Measurements from ENCODE around the gene BICDL2.
"Not testable (repeated sequence)": the region's sequence is repeated elsewhere in the genome, so short reads cannot be mapped to it uniquely, and the experiment has no call there.

BICDL2 gene

DNA sequence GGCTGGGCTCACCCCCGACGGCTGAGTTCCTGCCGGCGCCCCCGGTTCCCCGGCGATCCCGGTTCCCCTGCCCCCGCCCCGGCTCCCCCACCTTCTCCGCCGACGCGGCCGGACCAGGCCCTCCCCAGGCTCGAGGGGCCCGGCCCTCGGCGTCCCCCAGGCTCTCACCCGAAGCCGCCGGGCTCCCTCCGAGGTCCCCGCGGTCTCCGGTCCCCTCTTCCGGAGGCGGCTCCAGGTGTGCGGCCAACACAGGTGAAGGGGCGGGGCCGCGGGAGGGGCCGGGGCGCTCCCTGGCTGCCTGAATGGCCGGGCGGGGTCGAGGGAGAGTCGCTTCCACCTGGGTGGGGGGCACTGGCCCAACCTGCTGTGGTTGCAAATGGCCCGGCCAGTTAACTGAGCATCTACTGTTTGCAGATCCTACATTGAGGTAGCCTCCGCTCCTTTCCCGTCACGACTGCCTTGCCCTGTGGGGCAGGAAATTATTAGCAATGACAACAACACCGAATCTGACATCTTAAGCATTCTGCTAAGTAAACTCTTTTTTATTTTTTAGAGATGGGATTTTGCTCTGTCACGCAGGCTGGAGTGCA, at the start of gene BICDL2:
BICDL2 (minus strand) TSS at position 219 of the 590 bp plus-strand sequence. CDS start 1,448 bp downstream, outside the sequence.
- no peak for DNase-seq

DNA sequence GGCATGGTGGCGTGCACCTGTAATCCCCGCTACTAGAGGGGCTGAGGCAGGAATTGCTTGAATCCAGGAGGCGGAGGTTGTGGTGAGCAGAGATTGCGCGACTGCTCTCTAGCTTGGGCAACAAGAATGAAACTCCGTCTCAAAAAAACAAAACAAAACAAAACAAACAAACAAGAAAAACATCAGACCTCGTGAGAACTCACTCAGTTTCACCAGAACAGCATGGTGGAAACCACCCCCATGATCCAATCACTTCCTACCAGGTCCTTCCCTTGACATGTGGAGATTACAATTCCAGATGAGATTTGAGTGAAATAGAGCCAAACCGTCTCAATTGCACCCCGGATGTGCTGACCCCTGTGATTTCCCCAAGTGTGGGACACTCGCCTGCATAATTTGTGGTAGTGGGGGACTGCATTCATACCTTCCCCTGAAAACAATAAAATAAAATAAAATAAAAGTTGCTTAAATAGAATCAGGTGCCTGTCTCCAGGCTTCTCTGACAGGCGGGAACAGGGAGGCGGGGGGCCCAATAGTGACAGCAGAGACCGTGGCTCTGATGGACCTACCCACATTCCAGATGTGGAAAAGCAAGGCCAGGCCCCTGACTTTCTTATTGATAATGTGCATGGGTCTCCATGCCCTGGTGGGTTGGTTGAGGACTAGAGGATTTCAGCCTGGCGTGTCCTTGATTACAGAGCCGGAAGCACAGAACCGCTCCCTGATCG, 49.3 kb upstream of the BICDL2 start:
- DNase-seq: no peak

DNA sequence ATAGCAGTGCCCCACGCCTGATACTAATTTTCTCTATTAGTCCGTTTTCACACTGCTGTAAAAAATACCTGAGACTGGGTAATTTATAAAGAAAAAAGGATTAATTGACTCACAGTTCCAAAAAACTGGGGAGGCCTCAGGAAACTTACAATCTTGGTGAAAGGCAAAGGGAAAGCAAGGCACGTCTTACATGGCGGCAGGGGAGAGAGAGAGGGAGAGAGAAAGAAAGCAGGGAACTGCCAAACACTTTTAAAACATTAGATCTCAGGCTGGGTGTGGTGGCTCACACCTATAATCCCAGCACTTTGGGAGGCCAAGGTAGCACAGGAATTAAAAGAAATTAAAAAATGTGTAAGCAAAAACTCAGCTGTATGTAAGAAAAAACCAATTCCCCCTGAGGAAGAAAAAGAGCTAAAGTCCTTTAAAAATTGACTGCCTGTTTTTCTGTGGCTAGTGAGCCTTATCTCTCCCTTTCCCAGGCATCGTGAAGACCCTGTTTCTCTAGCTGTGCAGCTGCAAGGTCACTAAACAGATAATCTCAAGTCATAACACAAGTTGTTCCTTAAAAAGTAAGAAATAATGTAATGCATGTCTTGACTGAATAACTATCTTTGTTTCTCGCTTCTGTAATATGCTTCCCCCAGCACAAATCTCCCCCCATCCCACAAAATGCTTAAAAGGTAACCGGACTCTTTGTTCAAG, 48.4 kb upstream of the BICDL2 start:
- DNase-seq: no peak

- DNase-seq: no peak
Measured at GRCh38 chr16:3084491-3084890, 47.7 kb upstream of the BICDL2 start.

- not testable (repeated sequence) for DNase-seq
Measured at GRCh38 chr16:3083408-3083807, 46.7 kb upstream of the BICDL2 start.

DNA sequence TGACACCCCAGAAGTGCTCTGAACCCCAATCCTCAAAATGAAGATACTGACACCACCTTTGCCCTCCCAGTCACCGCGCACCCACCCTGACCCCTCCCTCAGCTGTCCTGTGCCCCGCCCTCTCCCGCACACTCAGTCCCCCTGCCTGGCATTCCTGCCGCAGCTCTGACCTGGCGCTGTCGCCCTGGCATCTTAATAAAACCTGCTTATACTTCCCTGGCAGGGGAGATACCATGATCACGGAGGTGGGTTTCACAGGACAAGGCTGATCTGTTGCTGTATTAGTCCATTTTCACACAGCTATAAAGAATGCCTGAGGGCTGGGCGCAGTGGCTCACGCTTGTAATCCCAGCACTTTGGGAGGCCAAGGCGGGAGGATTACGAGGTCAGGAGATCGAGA, 45.2 kb upstream of the BICDL2 start:
- not testable (repeated sequence) for DNase-seq

- DNase-seq: no peak
Measured at GRCh38 chr16:3080024-3080423, 43.3 kb upstream of the BICDL2 start.

- no peak for DNase-seq
Measured at GRCh38 chr16:3076577-3076976, 39.8 kb upstream of the BICDL2 start.

GRCh38 chr16:3075946-3076345, 39.2 kb upstream of the BICDL2 start:
- not testable (repeated sequence) for DNase-seq

DNA sequence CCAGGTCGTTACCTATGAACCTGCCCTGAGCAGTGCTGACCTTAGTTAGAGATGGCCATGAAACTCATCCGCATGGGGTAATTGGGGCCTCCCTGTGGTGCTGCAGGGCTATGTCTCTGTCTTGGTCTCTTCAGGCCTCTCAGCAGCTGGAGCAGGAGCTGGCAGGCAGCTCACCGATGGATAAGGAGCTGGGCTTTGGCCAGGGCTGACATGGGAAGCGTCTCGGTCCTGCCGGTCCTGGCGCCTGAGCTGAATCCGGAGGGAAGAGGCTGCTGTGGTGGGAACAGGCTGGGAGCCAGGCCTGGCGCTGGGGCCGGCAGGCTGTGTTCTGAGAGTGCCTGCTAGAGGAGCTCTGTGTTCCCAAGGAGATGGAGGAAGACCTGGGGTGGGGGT, 38.8 kb upstream of the BICDL2 start:
- DNase-seq: no peak

GRCh38 chr16:3074860-3075522, 38.2 kb upstream of the BICDL2 start:
- no peak for DNase-seq

- DNase-seq: no peak
Measured at GRCh38 chr16:3073448-3073847, 36.7 kb upstream of the BICDL2 start.

GRCh38 chr16:3072576-3073263, 36.0 kb upstream of the BICDL2 start:
- not testable (repeated sequence) for DNase-seq

DNA sequence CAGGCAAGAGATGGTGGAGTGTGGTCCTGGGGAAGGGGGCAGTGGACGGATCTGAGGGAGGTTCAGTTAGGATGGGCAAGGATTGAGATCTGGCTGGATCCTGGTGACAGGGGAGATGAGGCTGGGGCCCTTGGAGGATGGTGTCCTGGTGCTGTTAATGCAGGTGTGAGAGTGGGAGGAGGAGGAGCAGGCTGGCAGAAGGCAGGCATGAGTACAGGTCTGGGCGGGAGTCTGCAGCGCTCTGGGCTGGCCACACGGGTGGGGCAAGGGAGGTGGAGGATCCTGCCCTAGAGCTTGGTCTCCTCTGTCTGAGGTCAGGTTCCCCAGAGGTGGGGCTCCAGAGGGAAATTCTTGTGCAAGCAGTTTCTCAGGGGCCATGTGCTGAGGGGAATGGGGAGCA, 35.4 kb upstream of the BICDL2 start:
- DNase-seq: not testable (repeated sequence)

DNA sequence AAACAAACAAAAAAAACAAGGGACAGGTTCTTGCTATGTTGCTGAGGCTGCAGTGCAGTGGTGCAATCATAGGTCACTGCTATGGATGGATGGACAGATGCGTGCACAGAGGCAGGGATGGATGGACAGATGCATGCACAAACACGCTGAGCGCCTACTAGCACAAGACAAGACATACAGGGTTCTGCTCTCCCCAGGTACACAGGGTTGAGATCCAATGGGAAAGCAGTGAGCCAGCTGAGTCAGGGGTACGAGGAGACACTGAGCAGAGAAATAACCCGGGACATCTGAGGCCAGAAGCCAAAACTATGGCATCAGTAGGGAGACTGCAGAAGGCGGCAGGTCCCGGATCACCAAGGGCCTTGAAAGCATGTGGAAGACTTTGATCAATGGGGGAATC, 34.9 kb upstream of the BICDL2 start:
- no peak for DNase-seq

DNA sequence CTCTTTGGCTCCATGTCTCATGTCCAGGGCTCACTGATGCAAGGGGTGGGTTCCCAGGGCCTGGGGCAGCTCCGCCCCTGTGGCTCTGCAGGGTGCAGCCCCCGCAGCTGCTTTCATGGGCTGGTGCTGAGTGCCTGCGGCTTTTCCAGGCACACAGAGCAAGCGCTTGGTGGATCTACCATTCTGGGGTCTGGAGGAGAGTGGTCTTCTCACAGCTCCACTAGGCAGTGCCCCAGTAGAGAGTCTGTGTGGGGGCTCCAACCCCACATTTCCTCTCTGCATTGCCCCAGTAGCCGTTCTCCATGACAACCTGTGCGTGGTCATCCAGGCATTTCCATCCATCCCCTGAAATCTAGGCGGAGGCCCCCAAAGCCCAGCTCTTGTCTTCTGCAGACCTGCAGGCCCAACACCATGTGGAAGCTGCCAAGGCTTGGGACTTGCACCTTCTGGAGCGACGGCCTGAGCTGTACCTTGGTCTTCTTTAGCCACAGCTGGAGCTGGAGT, 33.9 kb upstream of the BICDL2 start:
- DNase-seq: no peak

DNA sequence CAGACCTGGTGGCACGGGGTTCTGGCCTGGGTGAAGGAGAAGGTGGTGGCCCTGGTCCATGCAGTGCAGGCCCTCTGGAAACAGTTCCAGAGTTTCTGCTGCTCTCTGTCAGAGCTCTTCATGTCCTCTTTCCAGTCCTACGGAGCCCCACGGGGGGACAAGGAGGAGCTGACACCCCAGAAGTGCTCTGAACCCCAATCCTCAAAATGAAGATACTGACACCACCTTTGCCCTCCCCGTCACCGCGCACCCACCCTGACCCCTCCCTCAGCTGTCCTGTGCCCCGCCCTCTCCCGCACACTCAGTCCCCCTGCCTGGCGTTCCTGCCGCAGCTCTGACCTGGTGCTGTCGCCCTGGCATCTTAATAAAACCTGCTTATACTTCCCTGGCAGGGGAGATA, 32.4 kb upstream of the BICDL2 start:
- not testable (repeated sequence) for DNase-seq

DNA sequence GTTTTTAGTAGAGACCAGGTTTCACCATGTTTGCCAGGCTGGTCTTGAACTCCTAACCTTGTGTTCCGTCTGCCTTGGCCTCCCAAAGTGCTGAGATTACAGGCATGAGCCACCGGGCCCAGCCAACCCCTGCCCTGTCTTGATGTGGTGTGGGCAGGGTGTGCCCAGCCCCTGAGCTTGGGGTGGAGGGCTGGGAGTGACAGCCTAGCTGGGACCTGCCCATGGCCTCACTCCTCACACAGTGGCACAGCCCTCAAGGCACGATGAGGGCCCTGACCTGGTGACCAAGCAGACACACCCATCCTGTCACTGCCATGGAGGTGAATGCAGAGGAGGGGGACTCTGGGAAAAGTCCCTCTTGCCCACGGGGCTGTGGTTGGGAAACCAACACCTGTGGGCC, 31.7 kb upstream of the BICDL2 start:
- no peak for DNase-seq

DNA sequence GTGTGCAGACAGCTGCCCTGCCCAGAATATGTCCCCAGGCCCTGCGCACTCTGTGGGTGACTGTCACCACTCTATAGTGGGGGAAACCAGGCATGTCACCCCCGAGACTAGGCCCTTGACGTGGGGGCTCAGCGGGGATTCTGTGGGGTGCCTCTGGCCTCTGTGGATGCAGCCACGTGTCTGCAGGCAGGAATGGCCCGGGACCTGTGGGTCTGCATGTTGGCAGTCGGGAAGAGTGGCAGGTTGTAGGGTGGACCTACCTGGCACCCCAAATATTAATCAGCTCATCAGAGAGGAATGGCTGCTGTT, 29.6 kb upstream of the BICDL2 start:
- no peak for DNase-seq

DNA sequence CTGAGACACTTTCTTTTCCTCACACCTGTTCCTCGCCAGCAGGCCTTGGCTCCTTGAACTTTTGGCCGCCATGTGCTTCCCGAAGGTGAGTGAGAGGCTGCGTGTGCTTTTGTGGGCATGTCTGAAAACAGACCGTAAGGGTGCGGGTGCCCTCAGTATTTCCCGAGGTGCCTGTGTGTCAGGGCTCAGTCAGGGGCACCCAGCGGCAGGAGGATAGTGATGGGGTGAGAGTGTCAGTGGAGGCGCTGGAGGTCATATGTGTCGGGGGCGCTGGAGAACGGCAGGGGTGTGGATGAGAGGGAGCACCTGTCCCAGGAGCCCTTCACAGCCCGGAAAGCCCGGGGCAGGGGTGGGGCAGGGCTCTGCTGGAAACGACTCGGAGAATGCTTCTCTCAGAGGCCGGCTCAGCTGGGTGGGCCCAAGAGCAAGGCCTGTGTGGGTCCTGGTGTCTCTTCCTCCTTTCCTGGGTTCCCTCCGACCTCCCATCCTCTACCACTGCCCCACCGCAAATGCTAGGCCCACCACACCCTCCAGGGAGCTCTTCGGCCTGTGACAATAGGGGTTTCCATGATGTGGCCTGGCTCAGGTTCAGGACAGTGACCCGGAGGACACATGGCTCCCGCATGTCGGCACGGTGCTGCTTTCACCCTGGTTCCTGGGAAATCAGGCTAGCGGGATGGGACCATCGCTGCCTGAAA, 29.1 kb upstream of the BICDL2 start:
- DNase-seq: no peak

- DNase-seq: no peak
Measured at GRCh38 chr16:3065069-3065741, 28.5 kb upstream of the BICDL2 start, which contains the start of gene IL32. Gene IL32 (plus strand): TSS chr16:3065640. CDS start chr16:3065812, 172 bp downstream.

Measured in NCI-H187 treated with DMSO at 0.1 percent for 48 hours (cell line).